Measurements from ENCODE around the gene LPCAT1. TPM values are rescaled to one million over a fixed set of nuclear protein-coding genes. Genes with fewer than 3 reads are reported as not detected.

LPCAT1 gene
- total and polyA plus RNA-seq, 2 donors (not counting 3 experiments of a cell fraction or from before 2014, with no cell fraction given), result 28.9 to 57.2 TPM

GRCh38 chr5:1480806-1481205 is 43.0 kb downstream of the LPCAT1 start:
- FAIRE-seq, result no peak
- no peak for DNase-seq (ENCODE audit: low read depth, low spot score)
- Histone ChIP-seq H3K36me3 (ENCODE audit: control insufficient read depth in 2 of 2, extremely low read depth in 1 of 2, insufficient read depth in 2 of 2, low read length in 2 of 2) (peaks cover 4 to 17% of the 10 kb centered on the region in 2 experiments), H3K9me3 (replicated peaks; ENCODE audit: control insufficient read depth, insufficient read depth, low read length) (no peaks in the 10 kb centered on the region), H3K4me1 (ENCODE audit: control insufficient read depth, extremely low read depth, insufficient read depth, low read length) (no peaks in the 10 kb centered on the region), H3K79me2 (ENCODE audit: control insufficient read depth, insufficient read depth, low read length) (no peaks in the 10 kb centered on the region), H2AFZ (ENCODE audit: low read depth, low read length) (no peak overlapping the region), H3K4me3 (replicated peaks in 1 of 3; ENCODE audit: insufficient read depth in 1 of 3, low read depth in 1 of 3, low read length in 3 of 3) (no peak overlapping the region), H3K27me3 (ENCODE audit: control insufficient read depth in 2 of 2, insufficient read depth in 2 of 2, low read length in 2 of 2) (no peaks in the 10 kb centered on the region), H3K9me1 (replicated peaks; ENCODE audit: control insufficient read depth, extremely low read depth, insufficient read depth, low read length) (no peaks in the 10 kb centered on the region), H3K4me2 (ENCODE audit: insufficient read depth, low read length) (no peak overlapping the region), H4K20me1 (replicated peaks; ENCODE audit: control insufficient read depth, extremely low read depth, insufficient read depth, low read length) (no peaks in the 10 kb centered on the region), H3K9ac (replicated peaks; ENCODE audit: extremely low read depth, insufficient read depth, low read length) (no peak overlapping the region), H3K27ac (ENCODE audit: insufficient read depth, low read depth, low read length) (no peak overlapping the region)
- TF ChIP-seq EZH2 (IDR thresholded peaks at IDR 0.05; ENCODE audit: borderline replicate concordance, low read depth, low read length, severe bottlenecking) (no peak), POLR2A (IDR thresholded peaks at IDR 0.05; ENCODE audit: low read depth, low read length) (no peak), CTCF (IDR thresholded peaks at IDR 0.05; ENCODE audit: extremely low read depth in 1 of 2, insufficient read depth in 1 of 2, low read depth in 1 of 2, low read length in 2 of 2) (no peak), FOS (IDR thresholded peaks at IDR 0.05; ENCODE audit: borderline replicate concordance, insufficient read depth, low read length) (no peak), MYC (IDR thresholded peaks at IDR 0.05; ENCODE audit: low read depth, low read length) (no peak), GATA2 (IDR thresholded peaks at IDR 0.05; ENCODE audit: insufficient read depth, insufficient read length, low read depth, low read length) (no peak), JUN (IDR thresholded peaks at IDR 0.05; ENCODE audit: borderline replicate concordance, insufficient read depth, insufficient read length, low read depth) (no peak), POLR2AphosphoS5 (IDR thresholded peaks at IDR 0.05; ENCODE audit: insufficient read depth, low read depth, low read length) (no peak)
- TF ChIP-seq, protein P1, sequence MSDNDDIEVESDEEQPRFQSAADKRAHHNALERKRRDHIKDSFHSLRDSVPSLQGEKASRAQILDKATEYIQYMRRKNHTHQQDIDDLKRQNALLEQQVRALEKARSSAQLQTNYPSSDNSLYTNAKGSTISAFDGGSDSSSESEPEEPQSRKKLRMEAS (IDR thresholded peaks at IDR 0.05; ENCODE audit: insufficient read depth, insufficient read length), result no peak
- intact Hi-C loops (cut with micrococcal nuclease) (no loop called here), dilution Hi-C loops (cut with MboI; ENCODE audit: extremely low pct_ligation_motif_present, low sequenced_read_pairs) (no loop called here)
- ChIA-PET POLR2A (no interaction called here), CTCF (interaction anchor here (0.8 to 1.4 kb wide), 7 partner anchors 10 to 164 kb away, joined by 3 to 10 read pairs (median 4); no protein-coding TSS in a partner anchor)
- BruUV-seq (replicated peaks), result no TSS peak
